HG02981 (cell line): ENCODE results near the gene MICB.
"Not testable (repeated sequence)": the region's sequence is repeated elsewhere in the genome, so short reads cannot be mapped to it uniquely, and the experiment has no call there.

ENCODE experiments used
- ATAC-seq: cut with Tn5 transposase; IDR thresholded peaks from one replicate; pipeline ENCODE4 v1.9.1; 2021; ENCODE audit warnings: mild to moderate bottlenecking, moderate library complexity; ENCODE audit not compliant: unreplicated experiment

Gene MICB

DNA sequence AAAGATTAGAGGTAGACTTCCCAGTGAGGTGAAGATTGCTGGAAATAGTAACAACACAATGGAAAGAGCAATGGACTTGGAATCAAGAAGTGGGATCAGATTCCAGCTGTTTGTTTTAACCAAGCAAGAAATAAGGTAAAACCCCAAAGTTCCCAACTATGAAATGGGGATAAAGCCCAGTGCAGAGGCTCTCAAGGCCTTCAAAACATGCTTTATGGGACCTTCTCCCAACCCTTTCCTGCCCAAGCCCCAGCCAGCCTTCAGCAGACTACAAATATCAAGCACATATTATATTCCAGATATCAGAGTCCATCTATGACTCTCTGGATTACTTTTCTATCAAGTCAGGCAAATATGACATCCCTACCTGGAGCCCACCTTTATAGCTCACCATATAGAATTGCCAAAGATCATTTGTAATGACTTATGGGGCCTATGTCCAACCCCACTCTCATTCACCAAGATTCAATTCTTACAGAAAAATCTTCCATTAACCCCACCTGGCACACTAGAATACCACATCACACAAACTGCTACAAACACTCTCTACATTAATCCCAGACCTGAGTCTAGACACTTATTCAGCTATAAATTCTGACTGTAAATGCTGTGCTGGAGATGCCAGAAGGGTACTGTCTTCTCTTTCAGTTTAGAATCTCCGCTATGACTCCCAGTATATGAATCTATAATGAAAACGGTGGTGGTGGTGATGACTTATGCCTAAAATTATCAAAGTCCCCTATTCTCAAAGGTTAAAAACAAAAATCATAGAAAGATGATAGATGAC, 37.8 kb downstream of the MICB start:
- no peak for ATAC-seq

DNA sequence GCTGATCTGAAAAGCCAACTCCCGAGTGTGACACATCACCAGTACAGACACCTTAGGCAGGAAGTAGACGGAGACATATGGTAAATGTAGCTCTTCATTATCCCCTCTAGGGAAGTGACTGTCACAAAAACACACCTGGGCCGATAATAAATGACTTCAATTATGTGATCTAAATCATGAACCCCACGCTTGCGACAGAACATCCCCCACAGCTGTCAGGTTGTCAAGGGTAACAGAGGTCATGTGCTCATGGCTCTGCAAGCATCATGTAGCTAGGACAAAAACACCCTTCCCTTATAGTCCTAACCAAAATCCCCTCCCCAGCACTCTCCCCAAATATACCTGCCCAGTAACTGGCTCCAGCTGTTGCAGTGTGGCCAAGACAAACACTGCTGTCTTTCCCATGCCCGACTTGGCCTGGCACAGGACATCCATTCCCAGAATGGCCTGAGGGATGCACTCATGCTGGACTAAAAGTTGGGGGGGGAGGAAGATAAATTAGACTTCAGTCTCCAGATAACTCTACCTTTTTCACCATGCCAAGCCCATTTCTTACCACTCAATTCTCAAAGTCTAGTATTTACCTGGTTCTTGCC, 41.0 kb downstream of the MICB start:
- no peak for ATAC-seq

- no peak for ATAC-seq
These were observed 42.7 kb downstream of the MICB start for GRCh38 chr6:31540640-31541039.

DNA sequence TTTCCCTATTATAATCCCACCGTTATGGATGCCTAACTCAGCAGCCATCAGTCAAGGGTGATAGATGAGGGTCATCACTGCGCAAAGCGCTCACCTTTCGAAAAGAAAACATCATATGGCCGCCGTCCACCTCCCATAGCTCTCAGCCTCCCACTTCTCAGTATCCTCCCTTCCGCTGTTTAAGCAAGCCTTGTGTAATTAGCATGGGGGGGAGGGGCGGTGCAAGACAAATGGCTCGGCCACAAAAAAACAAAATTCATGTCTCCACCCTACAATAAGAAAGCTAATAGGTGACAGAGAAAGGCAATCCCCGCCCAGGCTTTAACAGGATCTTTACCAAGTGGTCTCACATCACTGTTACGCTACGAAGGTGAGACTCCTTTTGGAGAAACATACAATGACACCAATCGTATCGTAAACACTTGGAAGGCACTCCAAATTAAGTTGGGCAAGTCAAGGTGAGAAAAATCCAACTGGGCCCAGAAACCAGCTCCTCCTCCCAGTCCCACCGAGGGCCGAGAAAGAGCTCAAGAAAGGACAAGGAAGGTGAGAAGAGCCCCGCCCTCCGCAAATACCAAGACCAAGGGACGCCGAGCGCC, 43.2 kb downstream of the MICB start:
- ATAC-seq = no peak

DNA sequence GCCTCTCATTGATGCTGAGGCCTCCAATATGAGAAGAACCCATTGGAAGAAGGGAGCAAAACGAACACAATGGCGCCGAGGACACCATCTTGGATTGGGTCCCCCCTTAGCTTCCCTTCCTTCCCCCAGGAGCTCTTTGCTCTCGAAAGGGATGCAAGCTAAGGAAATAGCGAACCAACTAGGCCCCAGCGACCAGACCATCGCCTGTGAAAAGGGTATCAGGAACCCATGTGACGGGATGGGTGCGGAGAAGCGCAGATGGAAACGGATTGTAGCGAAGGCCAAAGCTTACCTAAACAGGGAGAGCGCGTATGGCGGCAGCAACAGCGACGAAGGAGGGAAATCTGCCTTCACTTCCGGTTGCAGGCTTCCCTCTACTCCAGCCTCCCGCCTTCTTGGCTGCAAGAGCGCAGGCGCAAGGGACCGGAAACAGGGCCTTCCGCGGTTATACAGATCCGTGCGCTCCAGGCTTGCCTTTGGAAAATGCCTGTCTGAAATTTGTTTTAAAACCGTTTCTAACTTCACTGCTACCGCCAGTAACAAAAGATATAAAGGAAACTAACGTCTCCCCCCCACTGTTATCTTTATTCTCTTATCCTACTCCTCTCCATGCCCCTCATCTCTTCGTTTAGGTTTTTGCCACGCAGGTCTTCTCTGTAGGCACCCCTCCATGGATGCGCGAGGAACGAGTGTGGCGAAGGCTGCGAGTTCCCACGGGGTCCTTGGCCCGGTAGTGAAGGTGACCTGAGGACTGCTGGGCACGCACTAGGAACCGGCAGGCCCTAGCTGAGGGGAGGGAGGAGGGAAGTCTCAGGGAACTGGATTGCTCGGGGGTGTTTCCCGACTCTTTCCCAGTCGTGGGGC, 43.9 kb downstream of the MICB start, which contains the start of gene DDX39B:
TSS of gene DDX39B (minus strand) at position 346 of the 864 bp plus-strand sequence. CDS start 1,471 bp downstream, outside the sequence.
- peak; percentile 50 for ATAC-seq

- no peak for ATAC-seq
These were observed 45.7 kb downstream of the MICB start for GRCh38 chr6:31543639-31544038.

- no peak for ATAC-seq
These were observed 46.7 kb downstream of the MICB start for GRCh38 chr6:31544676-31545075.

DNA sequence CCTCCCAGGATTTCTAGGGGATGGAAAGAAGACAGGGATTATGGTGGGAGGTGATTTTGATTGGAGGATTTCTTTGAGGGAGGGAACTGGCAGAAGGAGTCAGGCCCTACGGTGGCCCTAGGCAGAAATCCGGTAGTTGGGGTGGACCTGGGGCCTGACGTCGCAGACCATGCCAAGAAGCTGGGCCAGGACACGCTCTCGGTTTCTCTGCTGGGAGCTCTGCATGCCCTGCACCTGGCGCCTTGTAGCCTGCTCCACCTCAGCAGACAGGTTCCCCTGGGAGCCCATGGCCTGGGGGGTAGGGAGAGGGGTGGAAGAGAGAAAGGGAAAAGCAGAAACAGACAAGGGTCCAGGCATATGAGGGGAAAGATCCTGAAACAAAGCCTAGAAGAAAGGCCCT, 47.3 kb downstream of the MICB start:
- no peak for ATAC-seq

DNA sequence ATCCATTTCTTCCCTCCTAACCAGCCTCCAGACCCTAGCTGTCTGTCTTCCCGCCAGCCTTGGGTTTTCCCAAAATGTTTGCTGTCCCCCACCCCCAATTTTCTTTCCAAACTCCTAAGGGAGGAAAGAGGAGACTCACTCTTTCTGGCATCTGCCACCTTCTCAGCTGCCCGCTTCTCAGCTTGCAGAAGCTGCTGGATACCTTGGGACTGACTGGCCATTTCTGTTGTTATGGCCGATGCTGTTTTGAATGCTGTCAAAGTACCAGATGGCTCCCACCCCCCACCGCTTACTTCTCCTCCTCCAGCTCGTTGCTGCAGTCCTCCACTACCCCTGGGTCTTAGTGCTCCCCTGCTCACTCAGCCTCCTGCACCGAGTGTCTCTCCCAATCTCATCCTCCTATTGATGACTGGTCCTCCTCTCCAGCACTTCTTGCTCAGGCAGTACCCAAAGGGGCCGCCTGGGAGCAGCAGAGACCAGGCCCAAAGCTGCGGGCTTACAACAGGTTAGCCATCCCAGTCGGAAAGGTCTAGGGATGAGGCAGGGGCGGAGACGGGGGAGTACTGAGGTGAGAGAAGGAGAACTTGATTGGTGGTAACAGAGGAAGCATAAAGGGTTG, 48.5 kb downstream of the MICB start, which contains the start of gene ATP6V1G2:
TSS of gene ATP6V1G2 (minus strand) at position 270 of the 619 bp plus-strand sequence. CDS start at position 221, 49 bp downstream.
- ATAC-seq = peak; percentile 34

DNA sequence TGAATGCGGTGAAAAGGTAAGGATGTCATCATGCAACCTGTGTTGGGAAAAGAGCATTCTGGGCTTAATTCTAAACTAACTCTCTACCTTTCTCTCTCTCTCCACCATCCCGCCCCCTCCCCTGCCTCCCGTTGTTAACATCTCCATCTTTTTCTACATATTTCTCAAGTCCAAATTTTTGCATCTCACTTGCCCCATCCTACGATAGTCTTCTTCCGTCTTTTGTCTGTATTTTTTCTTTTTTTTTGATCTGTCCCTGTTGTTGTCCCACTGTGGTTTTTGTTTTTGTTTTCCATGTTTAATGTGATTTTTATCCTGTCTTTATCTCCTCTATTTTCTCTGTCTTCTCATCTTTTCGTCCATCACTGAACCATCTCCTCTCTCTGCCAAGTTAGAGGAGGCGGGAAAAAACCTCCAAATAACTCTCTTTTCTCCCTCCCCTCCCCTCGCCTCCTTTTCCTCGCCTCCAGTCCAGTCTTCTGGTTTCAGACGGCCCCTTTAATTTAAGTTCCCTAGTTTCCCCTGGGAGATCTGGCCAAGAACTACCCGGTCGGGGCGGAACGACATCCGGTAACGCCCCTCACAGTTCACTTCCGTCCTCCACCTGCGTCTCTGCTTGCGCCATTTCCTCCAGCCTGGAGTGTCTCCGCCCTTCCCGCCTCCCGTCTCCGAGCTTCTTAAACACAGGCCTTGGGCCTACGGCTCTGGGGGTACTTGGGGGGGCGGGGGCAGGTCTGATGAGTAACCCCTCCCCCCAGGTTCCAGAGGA, 49.2 kb downstream of the MICB start, which contains the start of gene NFKBIL1:
TSS of gene NFKBIL1 (plus strand) at position 651 of the 769 bp plus-strand sequence. CDS start at position 738, 87 bp downstream.
- peak; percentile 61 for ATAC-seq

DNA sequence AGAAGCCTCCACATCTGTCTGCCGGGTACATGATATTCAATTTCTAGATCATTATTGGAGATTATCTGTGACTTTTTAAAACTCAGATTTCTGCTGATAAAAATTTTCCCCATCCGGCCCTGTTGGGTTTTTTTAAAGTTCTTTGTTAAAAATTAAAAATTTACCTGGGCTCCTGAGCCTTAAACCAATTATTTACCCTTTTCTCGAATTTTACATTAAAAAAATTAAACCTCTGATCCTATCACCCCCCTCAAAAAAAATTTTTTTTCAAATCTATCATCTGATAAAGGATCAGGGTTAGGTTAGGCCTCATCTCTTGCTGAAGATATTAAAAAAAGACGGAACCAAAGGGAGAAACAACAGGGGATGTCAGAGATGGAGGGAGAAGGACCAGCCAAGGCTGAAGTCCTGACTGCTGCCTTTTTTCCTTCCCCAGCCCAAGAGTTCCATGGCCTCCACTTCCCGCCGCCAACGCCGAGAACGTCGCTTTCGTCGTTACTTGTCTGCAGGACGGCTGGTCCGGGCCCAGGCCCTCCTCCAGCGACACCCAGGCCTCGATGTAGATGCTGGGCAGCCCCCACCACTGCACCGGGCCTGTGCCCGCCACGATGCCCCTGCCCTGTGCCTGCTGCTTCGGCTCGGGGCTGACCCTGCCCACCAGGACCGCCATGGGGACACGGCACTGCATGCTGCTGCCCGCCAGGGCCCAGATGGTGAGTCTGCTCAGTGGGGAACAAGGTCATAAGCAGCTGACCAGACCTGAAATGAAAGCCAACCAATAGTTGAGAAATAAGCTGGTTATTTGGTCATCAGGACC, 50.0 kb downstream of the MICB start:
- ATAC-seq = no peak

GRCh38 chr6:31548544-31548873, 50.6 kb downstream of the MICB start:
- no peak for ATAC-seq

DNA sequence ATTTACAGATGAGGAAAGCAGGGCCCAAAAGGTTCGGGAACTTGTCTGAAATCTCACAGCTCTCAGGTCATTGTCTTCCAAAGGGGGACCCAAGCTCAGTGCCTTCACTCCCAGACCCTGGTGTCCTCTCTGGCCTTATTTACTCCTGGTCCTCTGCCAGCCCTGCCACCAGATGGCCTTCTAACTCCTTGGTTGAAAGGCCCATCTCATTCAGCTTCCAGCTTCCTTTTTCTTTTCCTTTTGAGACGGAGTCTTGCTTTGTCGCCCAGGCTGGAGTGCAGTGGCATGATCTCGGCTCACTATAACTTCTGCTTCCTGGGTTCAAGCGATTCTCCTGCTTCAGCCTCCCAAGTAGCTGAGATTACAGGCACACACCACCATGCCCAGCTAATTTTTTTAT, 53.4 kb downstream of the MICB start:
- ATAC-seq = not testable (repeated sequence)

- ATAC-seq = no peak
These were observed 58.4 kb downstream of the MICB start for GRCh38 chr6:31556307-31556706.

DNA sequence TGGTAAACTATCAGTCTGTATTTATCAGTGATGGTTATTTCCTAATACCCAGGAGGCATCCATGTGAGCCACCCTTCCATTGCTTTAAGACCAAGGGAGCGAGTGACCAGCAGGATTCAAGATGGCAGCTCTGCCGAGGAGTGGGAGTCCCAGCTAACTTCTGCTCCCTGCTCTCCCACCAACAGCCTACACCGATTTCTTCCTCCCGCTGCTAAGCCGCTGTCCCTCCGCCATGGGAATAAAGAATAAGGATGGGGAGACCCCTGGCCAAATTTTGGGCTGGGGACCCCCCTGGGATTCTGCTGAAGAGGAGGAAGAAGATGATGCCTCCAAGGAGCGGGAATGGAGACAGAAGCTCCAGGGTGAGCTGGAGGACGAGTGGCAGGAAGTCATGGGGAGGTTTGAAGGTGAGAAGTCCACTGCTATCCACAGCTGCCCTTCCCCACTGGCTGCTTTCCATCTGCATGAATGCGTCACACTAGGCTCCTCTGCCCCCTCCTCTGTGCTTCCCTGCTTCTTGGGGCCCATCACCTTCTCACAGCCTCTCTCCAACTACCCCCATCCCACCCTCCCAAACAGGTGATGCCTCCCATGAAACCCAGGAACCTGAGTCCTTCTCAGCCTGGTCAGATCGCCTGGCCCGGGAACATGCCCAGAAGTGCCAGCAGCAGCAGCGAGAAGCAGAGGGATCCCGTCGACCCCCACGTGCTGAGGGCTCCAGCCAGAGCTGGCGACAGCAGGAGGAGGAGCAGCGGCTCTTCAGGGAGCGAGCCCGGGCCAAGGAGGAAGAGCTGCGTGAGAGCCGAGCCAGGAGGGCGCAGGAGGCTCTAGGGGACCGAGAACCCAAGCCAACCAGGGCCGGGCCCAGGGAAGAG, 59.7 kb downstream of the MICB start:
- ATAC-seq = no peak

GRCh38 chr6:31558318-31558625, 60.3 kb downstream of the MICB start:
- ATAC-seq = no peak

DNA sequence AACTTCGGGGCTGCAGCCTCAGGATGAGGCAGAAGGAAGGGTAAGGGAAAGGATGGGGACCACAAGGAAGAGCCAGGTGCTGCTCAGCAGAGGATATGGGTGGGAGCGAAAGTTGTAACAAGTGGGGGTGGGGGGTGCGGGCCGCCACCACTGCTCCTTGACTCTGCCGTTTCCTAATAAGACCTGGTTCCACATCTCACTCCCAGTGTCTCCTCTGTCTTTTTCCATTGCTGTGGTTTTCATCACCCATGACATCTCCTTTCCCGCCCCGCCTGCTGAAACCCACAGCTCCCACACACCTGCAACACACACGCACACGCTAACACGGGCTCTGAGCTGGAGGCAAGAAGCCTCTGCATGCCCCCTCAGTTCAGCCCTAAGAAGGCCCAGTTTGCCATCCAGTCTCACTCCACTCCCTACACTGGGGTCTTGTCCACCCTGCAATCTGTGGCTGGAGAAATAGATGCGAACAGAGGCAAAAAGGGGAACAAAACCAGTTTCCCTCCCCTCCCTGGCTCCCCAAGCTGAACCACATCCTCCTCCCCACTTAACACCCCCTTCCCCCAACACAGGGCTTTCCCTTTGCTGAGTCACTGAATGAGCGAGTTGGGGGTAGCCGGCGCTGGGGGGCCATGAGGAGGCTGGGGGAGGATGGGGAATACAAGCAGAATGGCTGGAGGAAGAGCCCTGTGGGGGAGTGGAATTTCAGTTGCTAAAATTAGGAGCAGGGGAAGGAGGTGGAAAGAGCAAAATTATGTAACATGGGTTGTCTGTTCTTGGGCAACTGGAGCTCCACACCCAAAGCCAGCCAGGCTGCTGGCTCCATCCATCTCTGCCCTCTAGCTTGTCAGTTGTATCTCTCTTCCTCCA, 60.9 kb downstream of the MICB start:
- ATAC-seq = peak; percentile 30
